NCI-H1417 (cell line): ENCODE measurements around the gene NF2.
A peak's percentile ranks its signal among the peaks of the same experiment; 100 is the strongest.

Experiments used
- DNase-seq, 3 experiments: peaks; one replicate each; lab custom pipeline; 2025; lab: John Stamatoyannopoulos, UW

NF2 gene

DNA sequence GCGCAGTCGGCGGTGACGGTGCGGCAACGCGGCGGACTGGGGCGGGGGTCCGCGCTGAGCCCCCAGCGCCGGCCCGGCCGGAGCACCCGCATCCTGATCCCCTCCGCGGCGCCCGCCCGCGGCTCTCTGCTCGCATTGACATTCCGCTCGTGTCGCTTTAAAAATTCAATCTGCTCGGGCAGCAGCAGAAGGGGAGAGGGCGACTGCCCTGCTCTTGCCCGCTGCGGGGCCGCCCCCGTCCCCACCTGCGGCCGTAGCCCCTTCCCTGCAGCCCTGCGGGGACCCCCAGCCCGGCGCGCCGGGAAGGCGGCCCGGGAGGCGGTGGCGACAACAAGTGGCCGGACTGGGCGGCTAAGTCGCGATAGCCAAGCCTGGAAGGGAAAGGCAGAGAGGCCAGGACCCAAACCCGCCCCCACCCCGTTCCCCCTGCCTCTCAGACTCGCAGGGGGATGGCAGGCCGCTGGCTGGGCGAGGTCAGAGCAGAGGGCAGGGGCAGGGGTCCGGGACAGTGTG lies 117.4 kb downstream of the NF2 start:
- DNase-seq = peak in 1 of 3 experiments; percentile 38

DNA sequence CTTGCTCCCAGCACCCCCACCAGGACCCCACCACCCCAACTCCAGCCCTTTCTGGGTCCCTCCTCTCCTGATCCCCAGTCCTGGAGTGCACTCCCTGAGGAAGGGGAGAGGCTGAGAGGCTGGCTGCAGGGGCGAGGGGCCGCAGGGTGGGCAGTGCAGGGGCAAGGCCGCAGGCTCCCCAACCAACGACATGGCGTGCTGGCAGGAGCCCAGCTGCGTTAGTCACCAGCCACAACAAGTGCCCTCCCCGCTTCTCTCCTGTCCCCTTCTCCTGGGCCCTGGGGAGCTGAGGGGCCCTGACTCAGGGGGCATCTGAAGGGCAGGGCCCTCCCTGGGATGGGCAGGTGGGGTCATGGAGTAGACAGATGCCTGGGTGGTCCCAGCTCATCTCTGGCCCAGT lies 118.7 kb downstream of the NF2 start:
- no peak for DNase-seq

DNA sequence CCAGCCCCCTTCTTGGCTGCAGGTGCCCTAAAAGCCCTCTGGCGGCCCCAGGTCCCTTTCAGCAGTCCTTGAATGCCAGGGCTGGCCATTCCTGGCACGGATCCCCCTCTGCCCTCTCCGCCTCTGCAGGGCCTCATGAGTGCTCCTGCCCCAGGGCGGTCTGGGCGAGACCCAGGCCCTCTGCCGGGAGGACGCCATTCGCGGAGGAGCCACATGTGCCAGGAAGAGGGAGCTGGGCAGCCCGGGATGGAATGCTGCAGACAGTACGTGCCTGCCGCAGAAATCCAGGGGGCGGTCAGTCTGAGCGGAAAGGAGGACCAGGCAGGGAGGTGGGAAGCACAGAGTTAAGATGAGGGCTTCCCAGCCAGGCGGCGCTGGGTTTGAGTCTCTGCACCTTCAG lies 119.2 kb downstream of the NF2 start:
- DNase-seq = no peak

DNA sequence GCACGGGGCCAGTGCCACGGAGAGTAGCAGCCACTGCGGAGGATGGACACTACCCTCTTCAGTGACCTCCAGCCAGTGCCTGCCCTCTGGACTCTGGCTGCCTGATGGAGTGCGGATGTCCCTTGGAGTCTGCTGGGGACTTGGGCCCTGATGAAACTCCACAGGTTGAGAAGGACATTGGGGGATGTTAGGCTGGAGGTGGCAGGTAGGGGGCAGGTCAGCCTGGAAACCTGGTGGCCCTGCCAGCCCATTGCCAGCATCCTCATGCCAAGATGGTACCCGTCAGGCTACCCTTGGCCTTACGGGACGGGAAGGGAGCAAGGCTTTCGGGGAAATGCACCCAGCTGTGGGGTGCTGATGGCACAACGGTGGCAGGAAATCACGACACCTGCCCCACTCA lies 120.3 kb downstream of the NF2 start:
- no peak for DNase-seq

DNA sequence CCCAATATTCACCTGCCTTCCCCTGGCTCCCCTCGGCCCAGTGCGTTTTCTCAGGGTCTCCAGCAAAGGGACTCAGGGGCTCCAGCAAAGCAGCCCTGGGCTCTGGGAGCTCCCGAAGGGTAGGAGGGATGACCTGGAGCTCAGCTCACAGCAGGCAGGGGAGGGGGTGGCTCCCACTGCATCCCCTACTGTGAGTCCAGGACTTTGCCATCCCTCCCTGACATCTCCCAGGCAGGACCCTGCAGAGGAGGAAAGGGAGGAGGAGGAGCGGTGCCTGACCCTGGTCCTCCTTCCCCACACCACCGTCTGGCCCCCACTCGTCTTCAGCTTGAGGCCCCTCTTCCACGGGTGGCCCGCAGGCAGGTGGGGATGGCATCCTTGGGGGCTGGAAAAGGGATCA lies 121.4 kb downstream of the NF2 start:
- no peak for DNase-seq

DNA sequence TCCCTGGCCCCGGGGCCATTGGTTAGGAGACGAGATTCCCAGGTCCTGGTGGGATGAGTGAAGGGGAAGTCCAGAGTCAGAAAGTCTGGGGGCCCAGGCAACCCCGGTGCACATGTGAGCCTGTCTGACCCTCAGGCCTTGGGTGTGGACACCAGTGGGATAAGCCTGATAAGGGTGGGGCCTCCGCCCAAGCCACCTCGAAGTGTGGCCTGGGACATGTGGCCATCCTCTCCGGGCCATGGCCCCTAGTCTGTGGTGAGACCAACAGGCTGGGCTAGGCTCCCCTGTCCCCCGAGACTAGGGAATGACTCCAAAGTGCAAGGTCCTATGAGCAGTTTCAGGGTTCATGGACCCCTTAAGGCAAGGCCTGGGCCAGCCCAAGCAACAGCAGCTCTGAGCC lies 122.7 kb downstream of the NF2 start:
- DNase-seq = no peak

DNA sequence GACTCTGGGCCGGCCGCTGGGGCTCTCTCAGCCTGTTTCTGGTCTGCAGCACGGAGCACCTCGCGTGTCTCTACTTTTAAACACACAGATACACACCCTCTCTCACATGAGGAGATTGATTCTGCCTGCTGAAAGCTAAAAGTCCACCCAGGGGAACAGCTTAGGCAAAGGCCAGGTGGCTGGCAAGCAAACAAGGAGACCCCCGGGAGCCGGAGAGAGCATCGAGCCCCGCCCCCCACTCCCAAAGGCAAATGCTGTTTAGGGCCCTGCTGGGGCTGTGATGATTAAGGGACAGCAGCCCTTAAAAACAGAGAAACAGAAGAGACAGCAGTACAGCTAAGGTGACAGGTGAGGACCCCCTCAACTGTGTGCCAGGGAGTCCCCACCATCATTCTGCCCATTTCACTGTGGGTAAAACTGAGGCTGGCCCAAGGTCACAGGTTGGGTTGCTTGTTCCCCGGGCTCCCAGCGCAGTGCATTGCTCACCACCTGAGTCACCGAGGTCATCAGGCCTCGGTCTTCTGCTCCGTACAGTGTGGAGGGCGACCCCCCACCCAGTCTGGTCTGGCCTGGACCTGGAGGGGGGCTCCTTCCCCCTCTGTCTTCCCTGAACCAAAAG lies 123.2 kb downstream of the NF2 start:
- no peak for DNase-seq

DNA sequence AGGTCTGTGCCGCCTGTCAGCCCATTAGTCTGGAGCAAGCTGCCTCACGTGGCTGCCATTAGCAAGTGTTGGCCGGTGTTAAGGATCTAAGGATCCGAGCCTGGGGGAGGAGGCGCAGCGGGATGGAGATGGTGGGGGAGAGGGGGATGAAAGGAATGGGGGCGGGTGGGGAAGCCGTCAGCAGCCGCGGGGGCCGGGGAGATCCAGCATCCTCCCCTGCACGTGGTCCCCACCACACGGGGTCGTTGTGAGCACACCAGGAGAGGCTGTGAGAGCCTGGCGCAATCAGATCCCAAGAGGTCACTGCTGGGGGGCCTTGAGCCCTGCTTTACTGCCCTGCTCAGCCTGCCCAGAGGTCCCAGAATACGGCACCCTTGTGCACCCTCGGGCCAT lies 123.7 kb downstream of the NF2 start:
- peak in 1 of 3 experiments; percentile 5 for DNase-seq

DNA sequence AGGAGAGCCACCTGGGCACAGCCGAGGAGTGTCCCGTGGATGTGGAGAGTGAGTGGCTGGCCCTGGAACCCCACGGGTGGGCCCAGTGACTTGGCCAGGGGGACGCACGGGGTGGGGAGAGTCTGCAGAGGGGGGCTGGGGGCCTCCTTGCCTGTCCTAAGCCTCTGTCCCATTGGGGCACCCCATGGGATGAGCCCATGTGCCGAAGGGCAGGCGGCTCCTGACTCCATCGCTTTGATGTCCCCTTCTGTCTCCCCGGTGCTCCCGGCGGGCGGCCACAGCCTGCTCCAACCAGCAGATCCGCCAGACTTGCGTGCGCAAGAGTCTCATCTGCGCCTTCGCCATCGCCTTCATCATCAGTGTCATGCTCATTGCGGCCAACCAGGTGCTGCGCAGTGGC lies 125.7 kb downstream of the NF2 start:
- no peak for DNase-seq

DNA sequence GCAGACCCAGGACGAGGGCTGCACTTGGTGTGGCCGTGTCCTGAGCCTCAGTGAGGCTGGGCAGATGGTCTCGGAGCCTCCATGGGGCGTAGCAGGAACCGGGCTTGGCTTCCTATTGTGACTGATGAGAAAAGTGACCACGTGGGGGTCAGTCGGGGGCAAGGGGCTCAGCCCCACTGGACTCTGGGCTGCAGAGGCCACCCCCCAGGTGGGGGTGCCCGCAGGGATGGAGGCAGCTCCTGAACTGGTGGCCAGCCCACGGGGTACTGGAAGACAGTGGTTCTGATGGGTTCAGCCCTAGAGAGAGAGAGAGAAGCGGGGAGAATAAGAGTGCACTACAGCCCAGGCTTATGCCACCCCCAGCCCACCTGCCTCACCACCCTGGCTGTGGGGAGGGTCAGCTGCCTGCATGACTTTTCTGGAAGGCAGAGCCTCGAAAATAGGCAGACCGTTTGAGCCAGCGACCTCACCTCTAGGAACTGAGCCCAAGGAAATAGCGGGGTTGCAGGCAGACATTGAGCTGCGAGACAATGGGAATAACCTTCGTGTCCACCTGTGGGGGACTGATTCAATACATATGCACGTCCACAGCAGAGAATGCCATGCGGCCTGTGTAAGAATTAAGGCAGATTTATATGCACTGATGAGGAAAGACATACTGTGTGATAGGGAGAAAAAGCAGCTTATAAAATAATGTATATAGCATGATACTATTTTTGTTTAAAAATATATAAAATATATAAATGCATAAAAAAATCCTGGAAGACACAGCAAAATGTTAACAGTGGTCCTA lies 127.8 kb downstream of the NF2 start:
- peak in 1 of 3 experiments; percentile 5 for DNase-seq

DNA sequence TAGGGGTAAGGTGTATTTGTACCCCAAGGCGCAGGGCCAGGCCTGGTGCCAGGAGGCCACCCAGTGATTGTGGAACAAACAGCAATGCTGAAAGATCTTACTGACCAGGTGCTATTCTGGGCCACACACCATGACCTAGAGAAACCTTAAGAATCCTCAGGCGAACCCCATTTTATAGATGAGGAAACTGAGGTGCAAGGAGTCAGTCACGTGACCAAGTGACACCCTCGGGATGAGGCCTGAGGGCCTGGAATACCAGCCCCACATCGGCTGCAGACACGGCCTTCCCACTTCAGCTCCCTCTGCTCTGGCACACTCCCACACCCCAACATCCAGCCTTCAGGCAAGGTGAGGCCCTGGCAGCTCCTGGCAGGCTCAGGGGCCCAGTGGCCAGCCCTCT lies 129.4 kb downstream of the NF2 start:
- DNase-seq = peak in 1 of 3 experiments; percentile 20

DNA sequence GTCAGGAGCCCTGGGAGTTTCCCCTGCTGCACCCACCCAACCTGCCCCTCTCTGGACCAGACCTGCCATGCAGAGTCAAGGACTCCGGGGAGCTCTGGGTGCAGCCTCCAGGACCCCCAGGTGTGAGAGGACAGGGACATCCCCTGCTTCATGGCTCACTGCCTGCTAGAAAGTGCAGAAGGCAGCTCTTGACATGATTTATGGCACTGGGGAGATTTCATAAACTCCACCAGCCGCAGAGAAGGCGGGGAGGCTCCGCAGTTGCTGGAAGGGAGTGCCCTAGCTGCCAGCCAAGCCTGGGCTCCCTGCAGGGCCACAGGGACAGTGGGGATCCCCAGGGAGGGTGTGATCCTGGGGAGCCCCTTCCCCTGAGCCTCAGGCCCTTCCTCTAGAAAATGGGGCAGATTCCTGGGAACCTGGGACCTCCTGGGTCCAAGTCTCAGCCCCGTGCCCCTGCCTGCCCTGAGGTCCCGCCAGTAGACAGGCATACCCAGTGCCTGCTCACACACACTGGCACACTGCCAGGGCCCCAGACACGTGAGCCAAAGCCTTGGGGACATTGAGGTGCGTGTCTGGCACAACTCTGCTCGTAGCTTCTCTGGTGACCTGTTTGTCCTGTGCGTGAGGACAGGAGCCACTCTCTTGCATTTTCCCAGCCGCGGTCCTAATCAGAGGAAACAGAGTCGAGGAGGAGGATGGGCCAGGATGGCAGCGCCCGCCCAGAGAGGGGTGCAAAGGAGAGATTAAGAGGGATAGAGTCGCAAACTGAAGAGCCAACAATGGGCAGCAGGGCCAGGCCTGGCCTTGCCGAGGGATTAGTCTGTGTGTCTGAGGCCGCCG lies 130.1 kb downstream of the NF2 start:
- peak; percentile 86 to 92 (median 89) for DNase-seq

DNA sequence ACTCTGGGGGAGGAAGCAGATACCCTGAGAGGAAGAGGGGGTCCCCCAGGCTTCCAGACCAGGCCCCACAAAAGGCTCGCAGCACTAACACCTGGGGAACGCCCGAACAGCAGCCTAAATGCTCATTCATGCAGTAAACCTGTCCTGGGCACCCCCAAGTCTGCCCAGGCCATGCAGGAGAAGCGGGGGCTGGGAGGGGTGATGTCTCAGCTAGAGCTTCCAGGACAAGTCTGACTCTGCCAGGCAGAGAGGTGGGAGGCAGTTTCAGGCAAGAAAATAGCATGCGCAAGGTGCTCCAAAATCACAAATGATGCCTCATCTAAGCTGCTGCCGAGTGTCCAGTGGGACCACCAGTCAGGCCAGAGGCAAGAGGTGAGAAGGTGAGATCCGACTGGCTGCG lies 131.0 kb downstream of the NF2 start:
- DNase-seq = peak in 1 of 3 experiments; percentile 11

DNA sequence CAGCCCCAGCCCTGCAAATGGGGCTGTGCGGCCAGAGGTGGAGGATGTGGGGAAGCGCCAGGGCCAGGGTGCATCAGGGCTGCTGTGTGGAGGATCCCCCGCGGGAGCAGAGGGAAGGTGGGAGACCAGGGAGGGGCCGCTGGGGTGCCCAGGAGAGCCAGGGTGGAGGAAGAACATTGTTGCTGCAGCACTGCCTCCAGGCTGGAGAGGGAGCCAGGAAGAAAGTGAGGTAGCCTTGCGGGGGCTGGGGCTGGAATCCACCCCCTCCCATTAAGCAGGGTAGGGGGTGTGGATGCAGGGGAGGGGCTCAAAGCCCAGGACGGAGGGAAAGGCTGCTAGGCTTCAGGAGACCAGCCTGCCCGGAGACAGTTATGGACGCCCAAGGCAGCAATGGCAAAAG lies 131.4 kb downstream of the NF2 start:
- no peak for DNase-seq

DNA sequence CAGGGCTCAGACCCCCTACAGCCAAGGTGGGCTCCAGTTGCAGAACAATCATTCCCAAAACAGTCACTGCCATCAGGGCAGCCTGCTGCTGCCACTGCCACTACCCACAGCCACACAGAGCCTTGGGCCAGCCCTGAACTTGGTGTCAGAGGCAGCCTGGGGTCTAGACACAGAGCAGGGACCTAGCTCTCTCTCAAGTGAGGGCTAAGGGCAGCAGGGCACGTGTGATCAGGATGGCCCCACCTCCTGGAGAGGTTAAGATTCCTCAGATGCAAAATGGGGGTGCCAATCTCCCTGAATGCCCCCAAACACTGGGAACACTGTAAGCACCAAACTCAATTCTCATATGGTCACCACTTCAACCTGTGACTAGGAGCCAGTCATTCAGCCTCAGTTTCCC lies 132.0 kb downstream of the NF2 start:
- DNase-seq = no peak

DNA sequence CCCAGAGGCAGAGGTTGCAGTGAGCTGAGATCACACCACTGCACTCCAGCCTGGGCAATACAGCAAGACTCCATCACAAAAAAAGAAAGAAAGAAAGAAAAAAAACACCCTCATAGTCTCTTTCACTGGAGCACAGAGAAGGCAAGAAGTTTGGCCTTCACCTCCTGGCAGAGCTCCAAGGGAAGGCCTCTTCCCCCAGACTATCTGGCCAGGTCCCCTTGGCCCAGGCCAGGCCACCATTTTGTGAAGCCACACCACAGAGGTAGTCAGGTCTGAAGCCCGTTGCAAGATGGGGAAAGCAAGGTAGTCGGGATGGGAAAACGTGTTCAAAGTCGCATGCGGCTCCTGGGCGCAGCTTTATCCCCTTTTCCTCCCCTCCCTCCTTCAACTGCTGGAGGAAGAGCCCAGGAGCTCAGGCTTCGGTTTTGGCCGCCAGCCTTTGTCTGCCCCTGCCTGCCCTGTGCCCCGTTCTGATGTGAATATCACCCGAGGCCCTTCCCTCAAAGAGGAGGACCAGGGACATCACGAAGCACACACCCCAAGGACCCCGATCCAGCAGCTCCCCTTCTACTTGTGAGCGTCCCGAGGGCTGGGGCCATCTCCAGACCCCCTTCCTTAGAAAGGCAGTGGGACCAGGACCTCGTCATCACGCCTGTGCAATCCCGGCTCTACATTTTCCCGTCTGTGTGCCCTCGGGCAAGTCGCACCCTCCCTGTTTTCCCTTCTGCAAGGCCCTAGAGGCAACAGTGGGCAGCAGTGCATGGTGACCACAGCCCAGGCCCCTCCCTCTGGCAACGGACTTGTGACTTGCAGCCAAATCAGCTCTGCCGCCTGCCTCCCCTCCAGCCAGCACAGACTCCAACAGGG lies 134.1 kb downstream of the NF2 start:
- no peak for DNase-seq

DNA sequence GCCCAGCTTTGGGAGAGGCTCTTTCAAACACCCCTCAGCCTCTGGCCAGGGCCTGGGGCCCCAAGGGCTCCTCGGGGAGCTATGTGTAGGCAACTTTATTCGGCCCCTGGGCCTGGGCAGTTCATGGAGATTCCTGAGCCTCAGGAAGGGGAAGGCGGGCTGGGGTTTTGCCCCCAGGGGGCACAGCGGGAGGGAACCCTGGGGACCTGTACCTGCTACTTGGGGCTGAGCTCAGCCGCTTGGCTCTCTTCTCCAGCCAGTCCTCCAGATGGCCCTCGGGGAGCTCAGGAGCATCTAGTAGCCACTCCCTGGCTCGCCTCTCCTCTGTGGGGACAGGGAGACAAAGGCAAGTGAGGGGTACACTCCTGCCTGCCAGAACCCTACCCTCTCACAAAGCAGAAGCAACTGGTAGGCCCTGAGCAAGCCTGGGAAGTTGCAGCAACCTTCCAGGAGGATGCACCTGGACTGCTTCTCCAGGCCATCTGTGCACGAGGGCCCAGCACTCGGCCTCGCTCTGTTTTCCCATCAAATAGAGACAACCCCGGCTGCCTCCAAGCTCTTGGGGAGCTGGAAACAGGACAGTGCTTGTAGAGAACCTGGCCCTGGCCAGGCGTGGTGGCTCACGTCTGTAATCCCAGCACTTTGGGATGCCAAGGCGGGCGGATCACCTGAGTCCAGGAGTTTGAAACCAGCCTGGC lies 134.8 kb downstream of the NF2 start:
- no peak for DNase-seq

DNA sequence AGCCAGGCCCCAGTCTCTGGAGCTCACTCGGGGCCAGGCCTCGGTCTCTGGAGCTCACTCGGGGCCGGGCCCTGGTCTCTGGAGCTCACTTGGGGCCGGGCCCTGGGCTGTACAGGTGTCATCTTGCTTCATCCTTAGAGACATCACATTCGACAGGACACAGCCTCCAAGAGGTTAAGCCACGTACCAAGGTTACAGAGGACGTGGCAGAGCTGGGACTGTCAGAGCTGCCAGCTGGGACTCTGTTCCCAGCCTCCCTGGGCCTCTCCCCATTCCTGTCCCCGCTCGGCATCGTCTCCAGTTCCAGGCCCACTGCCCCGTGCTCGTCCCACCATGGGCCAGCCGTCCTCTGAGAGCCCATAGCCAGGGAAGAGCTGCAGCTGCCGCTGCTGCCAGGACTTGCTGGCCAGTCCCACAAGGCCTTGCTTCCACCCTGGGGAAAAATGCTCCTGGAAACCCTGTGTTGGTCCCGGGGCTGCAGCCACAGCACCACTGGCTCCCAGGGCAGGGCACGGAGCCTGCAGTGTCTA lies 136.0 kb downstream of the NF2 start:
- DNase-seq = no peak

DNA sequence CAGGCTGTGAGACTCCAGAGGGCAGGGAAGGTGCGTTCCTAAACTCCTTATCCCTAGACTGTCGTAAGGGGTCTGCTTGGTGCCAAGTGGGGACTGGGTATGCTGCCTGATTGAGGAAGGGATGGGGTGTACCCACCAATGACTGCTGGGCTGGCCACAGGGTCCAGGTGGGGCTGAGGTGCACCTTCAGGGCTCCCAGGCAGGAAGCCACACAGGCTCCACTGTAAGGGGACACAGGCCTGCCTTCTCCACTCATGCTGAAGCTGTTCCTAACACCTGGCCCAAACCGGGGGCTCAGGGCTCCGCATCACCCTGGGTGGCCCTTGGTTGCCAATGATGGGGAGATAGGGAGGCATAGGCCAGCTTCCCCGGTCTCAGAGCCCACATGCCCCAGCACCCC lies 136.8 kb downstream of the NF2 start:
- DNase-seq = no peak

DNA sequence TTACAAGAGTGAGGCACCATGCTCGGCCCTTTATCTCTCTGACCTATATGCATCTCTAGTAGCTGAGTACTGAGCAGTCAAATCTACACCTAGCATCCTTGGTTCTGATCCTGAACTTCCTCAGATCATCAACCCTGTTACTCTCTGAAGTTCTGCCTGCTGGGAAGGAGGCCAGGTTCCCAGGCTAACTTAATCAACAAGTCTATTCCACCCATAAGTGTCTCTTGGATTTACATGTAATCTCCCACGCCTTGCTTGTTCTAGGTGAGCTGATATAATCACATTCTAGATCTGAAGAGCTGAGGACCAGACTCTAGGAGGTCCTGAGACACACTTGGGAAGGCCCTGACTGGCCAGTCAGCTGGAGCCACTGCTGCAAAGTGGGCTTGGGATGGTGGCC lies 138.5 kb downstream of the NF2 start:
- DNase-seq = no peak

DNA sequence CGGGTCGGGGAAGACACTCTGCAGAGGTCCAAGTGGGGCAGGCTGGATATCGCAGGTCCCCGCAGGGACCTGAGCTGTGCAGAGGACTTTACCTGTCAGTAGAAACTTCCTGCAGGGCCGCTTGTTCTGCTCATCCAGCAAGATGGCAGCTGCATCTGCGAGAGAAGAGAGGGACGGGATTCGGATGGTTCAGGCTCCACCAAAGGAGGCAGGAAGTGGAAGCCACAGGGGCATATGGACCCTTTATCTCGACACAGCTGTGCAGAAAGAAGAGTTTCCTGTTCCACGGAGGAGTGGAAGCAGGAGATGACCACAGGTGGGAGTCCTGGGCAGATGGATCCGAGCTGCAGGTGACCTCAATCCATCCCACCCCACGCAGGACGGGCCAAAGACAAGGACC lies 138.9 kb downstream of the NF2 start:
- no peak for DNase-seq
